ENCODE results near the gene RAPGEF2. TPM values are rescaled to one million over a fixed set of nuclear protein-coding genes. Genes with fewer than 3 reads are reported as not detected.

RAPGEF2 gene
- total RNA-seq, 1 donor from 2014 or later = 32.6 TPM

GRCh38 chr4:159341522-159341921 lies 238.6 kb downstream of the RAPGEF2 start:
- Histone ChIP-seq H3K4me3 (ENCODE audit: low read depth, low read length) (no peak overlapping the region), H3K27me3 (ENCODE audit: control insufficient read depth, insufficient read depth, low read length) (no peaks in the 10 kb centered on the region), H3K36me3 (ENCODE audit: control insufficient read depth, insufficient read depth, low read length) (no peaks in the 10 kb centered on the region)
- no peak for DNase-seq (ENCODE audit: low read depth)
- no peak for TF ChIP-seq CTCF (IDR thresholded peaks at IDR 0.05; ENCODE audit: insufficient read depth, low read length, poor library complexity, severe bottlenecking)

- Histone ChIP-seq H3K27me3 (ENCODE audit: control insufficient read depth, insufficient read depth, low read length) (no peaks in the 10 kb centered on the region), H3K4me3 (ENCODE audit: low read depth, low read length) (no peak overlapping the region), H3K36me3 (ENCODE audit: control insufficient read depth, insufficient read depth, low read length) (no peaks in the 10 kb centered on the region)
- no peak for TF ChIP-seq CTCF (IDR thresholded peaks at IDR 0.05; ENCODE audit: insufficient read depth, low read length, poor library complexity, severe bottlenecking)
- no peak for DNase-seq (ENCODE audit: low read depth)
These were observed 239.5 kb downstream of the RAPGEF2 start for GRCh38 chr4:159342374-159342773.

- DNase-seq (ENCODE audit: low read depth) = no peak
- no peak for TF ChIP-seq CTCF (IDR thresholded peaks at IDR 0.05; ENCODE audit: insufficient read depth, low read length, poor library complexity, severe bottlenecking)
- H3K4me3 ChIP-seq (ENCODE audit: low read depth, low read length) = no peak overlapping the region
- H3K36me3 ChIP-seq (ENCODE audit: control insufficient read depth, insufficient read depth, low read length) = no peaks in the 10 kb centered on the region
- no peaks in the 10 kb centered on the region for H3K27me3 ChIP-seq (ENCODE audit: control insufficient read depth, insufficient read depth, low read length)
These were observed 240.2 kb downstream of the RAPGEF2 start for GRCh38 chr4:159343116-159343515.

- Histone ChIP-seq H3K4me3 (ENCODE audit: low read depth, low read length) (no peak overlapping the region), H3K27me3 (ENCODE audit: control insufficient read depth, insufficient read depth, low read length) (no peaks in the 10 kb centered on the region), H3K36me3 (ENCODE audit: control insufficient read depth, insufficient read depth, low read length) (no peaks in the 10 kb centered on the region)
- DNase-seq (ENCODE audit: low read depth) = no peak
- TF ChIP-seq CTCF (IDR thresholded peaks at IDR 0.05; ENCODE audit: insufficient read depth, low read length, poor library complexity, severe bottlenecking) = no peak
These were observed 242.0 kb downstream of the RAPGEF2 start for GRCh38 chr4:159344877-159345276.

- Histone ChIP-seq H3K4me3 (ENCODE audit: low read depth, low read length) (no peak overlapping the region), H3K36me3 (ENCODE audit: control insufficient read depth, insufficient read depth, low read length) (no peaks in the 10 kb centered on the region), H3K27me3 (ENCODE audit: control insufficient read depth, insufficient read depth, low read length) (no peaks in the 10 kb centered on the region)
- no peak for TF ChIP-seq CTCF (IDR thresholded peaks at IDR 0.05; ENCODE audit: insufficient read depth, low read length, poor library complexity, severe bottlenecking)
- DNase-seq (ENCODE audit: low read depth) = no peak
These were observed 243.8 kb downstream of the RAPGEF2 start for GRCh38 chr4:159346681-159347080.

- H3K4me3 ChIP-seq (ENCODE audit: low read depth, low read length) = no peak overlapping the region
- no peak for TF ChIP-seq CTCF (IDR thresholded peaks at IDR 0.05; ENCODE audit: insufficient read depth, low read length, poor library complexity, severe bottlenecking)
- H3K27me3 ChIP-seq (ENCODE audit: control insufficient read depth, insufficient read depth, low read length) = no peaks in the 10 kb centered on the region
- no peak for DNase-seq (ENCODE audit: low read depth)
- H3K36me3 ChIP-seq (ENCODE audit: control insufficient read depth, insufficient read depth, low read length) = no peaks in the 10 kb centered on the region
These were observed 244.9 kb downstream of the RAPGEF2 start for GRCh38 chr4:159347813-159348212.
